Cardiac fibroblast (primary cell): Measurements from ENCODE around the gene MED29.

Experiments used
- DNase-seq, 2 donors: peaks; one replicate each; pipeline versions ENCODE4 v3.0.0 to v3.0.0-alpha.2; 2010; ENCODE audit warnings: low read depth in 2 of 2
- H3K4me3 ChIP-seq, 2 donors: replicated peaks in 1 of 2; 1 replicate in 1 of 2; 2 replicates in 1 of 2; pipeline ENCODE4 v1.5.1; 2011; ENCODE audit warnings: low read depth in 2 of 2, low read length in 2 of 2, mild to moderate bottlenecking in 2 of 2, moderate library complexity in 1 of 2
- TF ChIP-seq, protein P1 (sequence below): IDR thresholded peaks from one replicate; pipeline ENCODE4 v1.5.1; 2011; ENCODE audit warnings: low read depth, mild to moderate bottlenecking, low read length, inconsistent platforms

Gene MED29, protein sequence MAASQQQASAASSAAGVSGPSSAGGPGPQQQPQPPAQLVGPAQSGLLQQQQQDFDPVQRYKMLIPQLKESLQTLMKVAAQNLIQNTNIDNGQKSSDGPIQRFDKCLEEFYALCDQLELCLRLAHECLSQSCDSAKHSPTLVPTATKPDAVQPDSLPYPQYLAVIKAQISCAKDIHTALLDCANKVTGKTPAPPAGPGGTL

GRCh38 chr19:39390751-39391437, at the start of gene MED29, which contains the start of gene PAF1:
MED29 (plus strand) TSS chr19:39391378; CDS start chr19:39391423, 45 bp downstream.
PAF1 (minus strand) TSS chr19:39391106; CDS start chr19:39390864, 242 bp downstream.
- TF ChIP-seq, protein P1, sequence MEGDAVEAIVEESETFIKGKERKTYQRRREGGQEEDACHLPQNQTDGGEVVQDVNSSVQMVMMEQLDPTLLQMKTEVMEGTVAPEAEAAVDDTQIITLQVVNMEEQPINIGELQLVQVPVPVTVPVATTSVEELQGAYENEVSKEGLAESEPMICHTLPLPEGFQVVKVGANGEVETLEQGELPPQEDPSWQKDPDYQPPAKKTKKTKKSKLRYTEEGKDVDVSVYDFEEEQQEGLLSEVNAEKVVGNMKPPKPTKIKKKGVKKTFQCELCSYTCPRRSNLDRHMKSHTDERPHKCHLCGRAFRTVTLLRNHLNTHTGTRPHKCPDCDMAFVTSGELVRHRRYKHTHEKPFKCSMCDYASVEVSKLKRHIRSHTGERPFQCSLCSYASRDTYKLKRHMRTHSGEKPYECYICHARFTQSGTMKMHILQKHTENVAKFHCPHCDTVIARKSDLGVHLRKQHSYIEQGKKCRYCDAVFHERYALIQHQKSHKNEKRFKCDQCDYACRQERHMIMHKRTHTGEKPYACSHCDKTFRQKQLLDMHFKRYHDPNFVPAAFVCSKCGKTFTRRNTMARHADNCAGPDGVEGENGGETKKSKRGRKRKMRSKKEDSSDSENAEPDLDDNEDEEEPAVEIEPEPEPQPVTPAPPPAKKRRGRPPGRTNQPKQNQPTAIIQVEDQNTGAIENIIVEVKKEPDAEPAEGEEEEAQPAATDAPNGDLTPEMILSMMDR, result no peak
- H3K4me3 ChIP-seq, result peak within 1 kb of the TSS; percentile 98
- DNase-seq, result peak; percentile 100

GRCh38 chr19:39341719-39342604, 49.2 kb upstream of the MED29 start, which contains the start of gene SAMD4B:
SAMD4B (plus strand) TSS chr19:39342421; CDS start chr19:39356894, 14,473 bp downstream.
- TF ChIP-seq, protein P1, result peak; percentile 62
- peak within 1 kb of the TSS; percentile 85 to 94 for H3K4me3 ChIP-seq
- DNase-seq, result peak; percentile 97 to 99

DNA sequence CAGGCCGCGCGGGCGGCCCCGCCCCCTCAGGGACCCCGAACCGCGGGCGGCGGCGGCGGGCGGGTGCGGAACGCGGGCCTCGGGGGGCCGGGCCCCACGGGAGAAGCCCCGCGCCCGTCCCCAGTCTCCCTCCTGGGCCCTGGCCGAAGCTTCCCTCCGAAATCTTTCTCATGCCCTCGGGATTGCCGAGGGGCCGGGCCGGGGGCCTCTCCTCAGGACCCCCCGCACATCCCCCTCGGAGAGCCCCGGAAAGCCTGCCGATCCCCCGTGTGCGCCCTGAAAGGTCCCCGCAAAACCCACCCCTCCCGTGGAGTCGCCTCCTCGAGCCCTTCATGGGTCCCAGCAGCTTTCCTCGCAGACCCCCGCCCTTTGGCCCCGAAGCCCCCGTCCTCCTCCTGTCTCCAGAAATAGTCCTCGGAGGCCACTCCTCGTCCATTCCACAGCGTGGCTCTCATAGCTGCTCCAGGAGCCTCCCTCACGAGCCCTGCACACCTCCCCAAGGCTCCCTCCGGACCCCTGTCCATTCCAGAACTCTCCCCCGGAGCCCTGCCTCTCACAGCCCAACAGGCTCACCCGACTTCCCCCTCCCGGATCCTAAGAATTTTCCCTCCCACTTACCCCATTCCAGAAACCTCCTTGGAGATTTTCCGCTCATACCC, 48.4 kb upstream of the MED29 start:
- peak overlapping the region; percentile 77 to 94 for H3K4me3 ChIP-seq
- DNase-seq, result peak; percentile 19 to 36
- TF ChIP-seq, protein P1, result no peak

- no peak for DNase-seq
- TF ChIP-seq, protein P1, result no peak
- no peak overlapping the region for H3K4me3 ChIP-seq
Measured at GRCh38 chr19:39345956-39346355, 45.2 kb upstream of the MED29 start.

- TF ChIP-seq, protein P1, result no peak
- DNase-seq, result peak in 1 of 2 donors; percentile 48
- H3K4me3 ChIP-seq, result no peak overlapping the region
Measured at GRCh38 chr19:39347332-39348164, 43.6 kb upstream of the MED29 start.
